Left cardiac atrium (tissue), 4 donors: ENCODE results near the gene DIAPH2. TPM values are rescaled to one million over a fixed set of nuclear protein-coding genes. Genes with fewer than 3 reads are reported as not detected.
"Not testable (repeated sequence)": the region's sequence is repeated elsewhere in the genome, so short reads cannot be mapped to it uniquely, and the experiment has no call there.

Experiments
- ATAC-seq, 2 donors: fragments of 200-7000 bp; cut with Tn5 transposase; one replicate each; pipeline ENCODE4 v1.9.1; 2020; ENCODE audit warnings: mild to moderate bottlenecking in 2 of 2, moderate library complexity in 2 of 2
- DNase-seq: peaks from one replicate; pipeline ENCODE4 v3.0.0-alpha.2; 2020
- intact Hi-C, 2 donors: fragments of 100-400 bp; cut with DNase I; formaldehyde crosslinking; loops; one replicate each; pipeline versions ENCODE4 v1.14.1 to v1.15.1; 2022 to 2023
- total RNA-seq, 2 donors: library from RNA; stranded (reverse); fragmentation: NEBNext Ultra II Directional; extraction: Animal tissue kit (Norgen Biotek cat#: 25700); gene quantifications; one replicate each; pipeline ENCODE4 v1.2.1, GENCODE V29; 2021
- donor health status: DM: no; HTN: yes; CAD: no.
- donor health status: DM: no; HTN: yes; CAD: no; lungs with severe emphysema.
- donor health status: DM: yes; HTN: yes; CAD: no.
- donor health status: Dilated cardiomyopathy.

DIAPH2 gene
- total RNA-seq, 2 donors from 2014 or later, result 13.0 to 13.3 TPM

DNA sequence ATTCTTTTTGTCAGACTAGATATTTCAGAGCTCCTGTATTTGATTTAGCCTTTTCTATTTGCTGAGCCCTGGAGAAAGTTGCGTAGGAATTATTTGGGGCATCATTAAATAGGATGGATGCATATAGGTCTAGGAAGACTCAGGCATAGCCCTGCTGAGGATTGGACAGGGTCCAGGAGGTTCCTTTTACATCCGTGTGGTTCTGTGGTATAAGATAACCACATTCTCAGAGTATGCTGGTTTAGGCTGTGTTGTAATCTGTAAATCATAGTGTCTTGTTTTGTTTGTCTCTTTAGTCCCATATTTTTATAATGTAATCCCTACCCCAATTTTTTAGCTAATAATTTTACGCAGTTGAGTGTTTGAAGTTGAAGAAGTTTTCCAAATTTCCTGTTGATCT lies 712.7 kb downstream of the DIAPH2 start:
- DNase-seq (no peak), ATAC-seq (no peak)
- intact Hi-C loops, result no loop called here

DNA sequence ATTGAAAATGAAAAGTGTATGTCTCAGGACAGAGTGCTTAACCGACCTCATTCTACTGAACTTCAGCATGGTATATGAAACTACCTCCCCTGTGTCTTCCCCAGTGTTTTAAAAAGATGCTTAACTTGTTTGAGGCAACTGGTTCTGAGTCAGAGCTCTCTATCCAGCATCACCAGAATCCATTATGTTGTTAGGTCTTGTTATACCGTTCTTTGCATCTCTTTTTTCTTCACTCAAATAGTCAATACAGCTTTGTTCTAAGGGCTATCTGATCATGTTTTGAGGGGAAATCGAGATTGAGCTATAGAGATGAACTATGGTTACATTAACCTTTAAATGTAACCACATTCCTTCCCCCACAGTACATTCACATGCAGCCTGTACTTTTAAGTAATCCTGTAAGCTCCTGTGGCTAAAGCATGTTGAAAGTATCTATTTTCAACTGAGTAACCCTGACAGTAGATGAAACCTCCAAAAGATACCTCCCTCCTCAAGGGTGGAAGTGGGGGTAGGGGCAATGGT lies 713.4 kb downstream of the DIAPH2 start:
- DNase-seq, result no peak
- intact Hi-C loops, result no loop called here
- ATAC-seq, result no peak

DNA sequence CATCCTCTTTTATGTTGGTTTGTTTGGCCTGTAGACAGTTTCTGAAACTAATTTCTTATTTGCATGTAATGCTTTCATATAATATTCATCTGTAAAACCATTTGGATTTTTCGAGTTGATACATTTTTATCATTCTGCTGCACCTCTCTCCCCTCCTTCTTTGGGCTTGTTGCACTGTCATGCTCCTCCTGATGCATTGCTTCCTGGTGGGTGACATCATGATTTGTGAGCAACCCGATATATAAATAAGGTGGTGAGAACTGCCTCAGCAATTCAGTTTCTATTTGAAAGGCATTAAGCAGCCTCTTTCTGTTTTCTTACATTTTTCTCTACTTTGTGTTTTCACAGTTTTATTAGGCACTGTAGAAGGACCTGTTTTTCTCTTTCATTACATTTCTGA lies 714.8 kb downstream of the DIAPH2 start:
- no peak for DNase-seq
- intact Hi-C loops, result no loop called here
- ATAC-seq, result no peak

DNA sequence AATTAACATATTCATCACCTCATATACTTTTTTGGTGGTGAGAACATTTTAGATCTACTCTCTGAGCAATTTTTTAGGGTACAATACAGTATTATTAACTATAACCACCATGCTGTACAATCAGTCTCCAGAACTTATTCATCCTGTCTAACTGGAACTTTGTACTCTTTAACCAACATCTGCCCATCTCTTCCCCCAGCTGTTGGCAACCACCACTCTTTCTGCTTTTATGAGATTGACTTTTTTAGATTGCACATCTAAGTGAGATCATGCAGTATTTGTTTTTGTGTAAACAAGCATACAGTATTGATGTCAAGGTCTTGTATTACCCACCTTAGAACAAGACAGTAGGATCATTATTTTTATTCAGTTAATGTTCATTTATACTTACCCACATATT lies 715.9 kb downstream of the DIAPH2 start:
- intact Hi-C loops, result no loop called here
- ATAC-seq (no peak), DNase-seq (no peak)

DNA sequence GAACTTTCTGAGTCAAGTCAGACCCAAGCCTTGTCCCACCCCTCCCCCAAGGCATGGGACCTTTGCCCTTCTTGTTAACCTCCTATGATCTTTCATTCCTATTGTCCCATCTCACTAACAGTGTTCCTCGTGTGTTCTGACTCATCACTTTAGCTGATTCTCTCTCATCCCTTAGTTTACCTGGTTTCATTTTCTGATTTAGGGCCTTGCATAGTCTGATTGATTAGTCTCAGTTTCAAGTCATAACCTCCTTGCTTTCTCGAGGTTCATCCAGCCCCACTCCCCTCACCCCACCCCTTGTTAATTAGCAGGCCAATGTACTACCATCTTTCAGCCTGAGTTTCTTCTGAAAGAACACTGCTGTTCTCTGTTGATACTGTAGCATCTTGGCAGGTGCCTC lies 716.5 kb downstream of the DIAPH2 start:
- ATAC-seq (no peak), DNase-seq (no peak)
- intact Hi-C loops, result no loop called here

DNA sequence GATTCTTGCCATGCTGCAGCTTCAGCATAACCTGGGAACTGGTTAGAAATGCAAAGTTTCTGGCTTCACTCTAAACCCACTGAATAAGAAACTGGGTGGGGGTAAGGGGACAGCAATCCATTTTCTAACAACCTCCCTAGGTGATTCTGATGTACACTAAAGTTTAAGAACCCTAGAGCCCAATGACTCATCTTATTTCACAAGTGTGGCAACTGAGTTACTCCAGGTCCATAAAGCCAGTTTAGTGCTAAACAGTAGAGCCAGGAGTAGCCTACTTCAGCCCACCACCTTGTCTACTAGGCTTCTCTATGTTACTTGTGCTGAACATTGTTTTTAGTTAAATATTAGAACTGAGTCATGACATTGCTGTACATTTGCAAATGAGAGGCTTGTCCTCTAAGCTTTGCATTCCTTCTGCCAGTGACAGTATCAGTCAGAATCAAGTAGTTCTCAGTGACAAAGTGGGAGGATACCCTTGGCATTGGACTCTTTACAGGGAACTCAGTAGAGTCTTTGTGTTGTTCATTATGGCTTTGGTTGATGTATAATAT lies 717.0 kb downstream of the DIAPH2 start:
- no peak for DNase-seq
- intact Hi-C loops, result no loop called here
- no peak for ATAC-seq

DNA sequence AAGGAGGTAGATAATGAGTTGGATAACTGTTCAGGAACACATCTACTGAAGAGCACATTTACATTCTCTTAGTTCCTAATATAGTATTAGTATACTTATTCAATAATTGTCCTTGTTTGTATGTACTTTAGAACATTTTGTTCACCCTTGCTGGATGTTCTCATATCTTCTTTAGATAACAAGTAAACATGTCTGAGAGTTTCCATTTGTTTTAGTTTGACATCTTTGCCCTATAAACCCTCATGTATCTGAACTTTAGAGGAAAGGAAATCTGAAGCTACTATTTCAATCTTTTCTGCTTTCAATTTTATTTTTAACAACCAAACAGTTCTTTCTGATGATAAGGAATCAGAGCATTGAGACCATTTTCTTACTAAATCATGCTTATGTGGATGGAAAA lies 717.7 kb downstream of the DIAPH2 start:
- intact Hi-C loops, result no loop called here
- no peak for ATAC-seq
- DNase-seq, result no peak

GRCh38 chrX:97402903-97403302 lies 718.3 kb downstream of the DIAPH2 start:
- intact Hi-C loops, result no loop called here
- ATAC-seq (no peak), DNase-seq (no peak)

GRCh38 chrX:97405031-97405660 lies 720.5 kb downstream of the DIAPH2 start:
- ATAC-seq (no peak), DNase-seq (no peak)
- intact Hi-C loops, result no loop called here

DNA sequence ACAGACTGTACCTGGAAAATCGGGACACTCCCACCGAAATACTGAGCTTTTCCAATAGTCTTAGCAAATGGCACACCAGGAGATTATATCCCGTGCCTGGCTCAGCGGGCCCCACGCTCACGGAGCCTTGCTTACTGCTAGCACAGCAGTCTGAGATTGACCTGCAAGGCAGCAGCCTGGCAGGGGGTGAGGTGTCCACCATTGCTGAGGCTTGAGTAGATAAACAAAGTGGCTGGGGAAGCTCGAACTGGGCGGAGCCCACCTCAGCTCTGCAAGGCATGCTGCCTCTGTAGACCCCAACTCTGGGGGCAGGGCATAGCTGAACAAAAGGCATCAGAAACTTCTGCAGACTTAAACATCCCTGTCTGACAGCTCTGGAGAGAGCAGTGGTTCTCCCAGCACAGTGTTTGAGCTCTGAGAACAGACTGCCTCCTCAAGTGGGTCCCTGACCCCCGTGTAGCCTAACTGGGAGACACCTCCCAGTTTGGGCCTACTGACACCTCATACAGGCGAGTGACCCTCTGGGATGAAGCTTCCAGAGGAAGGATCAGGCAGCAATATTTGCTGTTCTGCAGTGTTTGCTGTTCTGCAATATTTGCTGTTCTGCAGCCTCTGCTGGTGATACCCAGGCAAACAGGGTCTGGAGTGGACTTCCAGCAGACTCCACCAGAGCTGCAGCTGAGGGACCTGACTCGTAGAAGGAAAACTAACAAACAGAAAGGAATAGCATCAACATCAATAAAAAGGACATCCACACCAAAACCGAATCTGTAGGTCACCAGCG lies 725.2 kb downstream of the DIAPH2 start:
- intact Hi-C loops, ATAC-seq: not testable (repeated sequence)

DNA sequence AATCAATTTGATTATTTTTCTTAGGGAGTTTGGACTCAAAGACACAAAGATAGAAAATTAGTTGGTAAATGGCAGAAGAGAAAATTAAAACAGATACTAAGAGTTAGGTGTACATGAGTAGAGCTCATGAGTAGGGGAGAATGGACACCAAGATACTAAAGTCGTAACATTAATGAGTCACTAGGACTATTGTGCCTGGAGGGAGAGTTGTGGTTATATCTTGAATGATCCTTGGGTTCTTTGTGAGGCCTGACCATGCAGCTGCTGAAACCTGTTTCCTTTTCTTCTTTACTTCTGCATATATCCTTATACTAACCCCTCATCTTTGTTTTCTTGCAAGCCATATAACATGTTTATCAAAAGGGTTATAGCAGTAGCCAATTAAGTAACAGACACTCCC lies 731.8 kb downstream of the DIAPH2 start:
- intact Hi-C loops, result no loop called here
- ATAC-seq, result no peak
- no peak for DNase-seq

More for the DNA sequence above, 725.2 kb downstream of the DIAPH2 start:
- not testable (repeated sequence) for DNase-seq

GRCh38 chrX:97429101-97429500 lies 744.5 kb downstream of the DIAPH2 start:
- intact Hi-C loops, result no loop called here
- ATAC-seq, result no peak

DNA sequence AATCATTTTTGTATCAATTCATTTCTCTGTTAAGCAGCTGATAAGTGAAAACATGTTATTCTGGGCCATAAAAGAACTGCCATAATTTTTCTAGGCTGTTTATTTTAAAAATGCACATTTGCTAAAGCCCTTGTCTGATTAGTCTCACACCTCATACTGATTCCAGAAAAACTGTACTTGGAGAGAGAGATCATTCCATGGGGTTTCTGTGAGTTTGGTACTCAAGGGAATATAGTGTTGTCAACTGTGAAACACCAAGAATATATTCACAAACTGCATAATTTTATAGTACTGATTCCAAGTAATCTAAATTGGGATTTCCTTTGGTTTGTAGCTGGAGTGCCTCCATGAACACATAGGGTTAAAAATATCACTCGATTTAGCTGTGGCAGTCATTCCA lies 746.6 kb downstream of the DIAPH2 start:
- intact Hi-C loops, result no loop called here
- DNase-seq (no peak), ATAC-seq (no peak)

More at GRCh38 chrX:97429101-97429500, 744.5 kb downstream of the DIAPH2 start:
- no peak for DNase-seq

DNA sequence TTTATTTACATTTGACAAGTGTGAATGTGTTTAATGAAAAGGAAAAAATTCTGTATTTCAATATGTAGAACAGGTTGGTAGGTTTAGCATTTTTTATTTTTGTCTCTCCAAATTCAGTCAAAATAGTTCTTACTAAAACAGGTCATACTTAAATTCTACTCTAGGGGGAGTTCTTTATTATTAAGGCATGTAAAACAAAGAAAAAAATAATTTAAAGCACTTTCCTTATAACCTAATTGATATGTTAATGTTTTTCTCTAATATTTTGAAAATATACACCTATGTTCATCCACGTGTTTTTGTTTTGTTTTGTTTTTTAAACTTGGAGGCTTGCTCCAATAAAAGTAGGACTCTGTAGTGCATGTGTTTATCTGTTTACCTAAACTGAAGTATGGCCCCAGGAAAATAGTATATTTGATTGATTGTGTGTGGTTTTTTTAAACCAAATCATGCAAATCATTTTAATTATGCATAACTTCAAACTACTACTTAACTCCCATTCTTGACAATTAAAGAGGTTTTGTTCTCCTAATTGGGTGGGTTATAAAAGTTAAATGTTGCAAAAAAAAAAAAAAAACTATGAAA lies 761.7 kb downstream of the DIAPH2 start:
- ATAC-seq (no peak), DNase-seq (no peak)
- intact Hi-C loops, result no loop called here

GRCh38 chrX:97447306-97447705 lies 762.7 kb downstream of the DIAPH2 start:
- DNase-seq, result no peak
- intact Hi-C loops, result no loop called here
- ATAC-seq, result no peak

GRCh38 chrX:97452283-97452682 lies 767.6 kb downstream of the DIAPH2 start:
- intact Hi-C loops, result no loop called here
- ATAC-seq (no peak), DNase-seq (no peak)

DNA sequence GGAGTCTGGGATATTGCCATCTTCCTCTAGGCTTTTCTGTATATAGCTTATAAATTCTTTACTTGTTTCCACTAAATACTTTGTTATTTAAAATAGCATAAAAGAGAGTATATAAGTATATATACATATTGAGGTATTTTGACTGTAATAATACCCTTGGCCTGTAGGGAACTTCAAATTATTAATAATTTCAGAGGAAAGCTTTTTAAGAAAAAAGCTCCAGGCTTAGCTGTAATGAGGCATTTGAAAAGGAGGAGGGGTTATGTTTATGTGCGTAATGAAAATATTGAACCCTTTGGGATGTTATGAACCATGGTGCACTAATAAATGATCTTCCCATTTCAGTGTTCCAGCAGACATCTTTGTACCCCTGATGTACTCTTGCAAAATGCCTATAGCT lies 777.1 kb downstream of the DIAPH2 start:
- ATAC-seq (no peak), DNase-seq (no peak)
- intact Hi-C loops, result no loop called here

DNA sequence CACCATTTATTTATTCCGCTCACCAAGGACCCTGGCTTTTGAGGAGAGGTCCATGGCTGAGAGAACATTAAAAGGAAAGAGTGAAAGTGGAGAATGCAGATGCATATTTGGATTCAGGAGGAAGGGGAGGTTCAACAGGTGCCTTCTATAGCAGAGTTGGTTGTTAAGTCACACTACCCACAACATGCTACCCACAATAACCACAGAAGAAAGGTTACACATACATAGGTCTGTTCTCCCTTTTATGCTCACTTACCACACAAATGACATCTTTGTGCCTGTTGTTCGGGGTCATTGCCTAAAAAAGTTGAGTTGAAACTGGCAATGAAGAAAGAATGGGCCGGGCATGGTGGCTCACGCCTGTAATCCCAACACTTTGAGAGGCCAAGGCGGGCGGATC lies 786.4 kb downstream of the DIAPH2 start:
- intact Hi-C loops, result no loop called here
- ATAC-seq, result no peak
- no peak for DNase-seq

GRCh38 chrX:97474933-97475332 lies 790.3 kb downstream of the DIAPH2 start:
- DNase-seq, result no peak

More at GRCh38 chrX:97474933-97475332, 790.3 kb downstream of the DIAPH2 start:
- ATAC-seq, result no peak
- intact Hi-C loops, result no loop called here
